ENCODE data around the gene PANK2.
"Not testable (repeated sequence)": the region's sequence is repeated elsewhere in the genome, so short reads cannot be mapped to it uniquely, and the experiment has no call there.

Gene PANK2

DNA sequence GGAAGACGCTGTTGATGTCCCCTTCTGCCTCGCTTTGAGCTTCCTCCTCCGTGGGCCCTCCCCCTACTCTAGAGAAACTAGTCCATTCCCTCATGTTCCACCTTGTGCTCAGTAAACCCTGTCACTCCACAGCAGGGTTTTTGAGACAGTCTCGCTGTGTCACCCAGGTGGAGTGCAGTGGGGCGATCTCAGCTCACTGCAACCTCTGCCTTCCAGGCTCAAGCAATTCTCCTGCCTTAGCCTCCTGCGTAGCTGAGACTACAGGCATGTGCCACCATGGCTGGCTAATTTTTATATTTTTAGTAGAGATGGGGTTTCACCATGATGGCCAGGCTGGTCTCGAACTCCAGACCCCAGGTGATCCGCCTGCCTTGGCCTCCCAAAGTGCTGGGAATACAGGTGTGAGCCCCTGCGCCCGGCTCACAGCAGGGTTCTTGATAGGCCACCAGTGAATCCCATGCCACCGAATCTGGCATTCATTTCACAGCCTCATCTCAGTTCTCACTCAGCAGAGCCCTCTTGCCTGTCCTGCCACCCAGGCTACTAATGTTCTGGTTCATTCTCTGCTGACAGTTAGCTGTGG lies 36.0 kb downstream of the PANK2 start:
- in situ Hi-C loops (cut with HindIII; ENCODE audit: low sequenced_read_pairs): no loop called here

GRCh38 chr20:3925899-3926638 lies 36.9 kb downstream of the PANK2 start:
- in situ Hi-C loops (cut with HindIII; ENCODE audit: low sequenced_read_pairs): no loop called here

- in situ Hi-C loops (cut with HindIII; ENCODE audit: low sequenced_read_pairs): no loop called here
Measured at GRCh38 chr20:3927486-3928291, 38.5 kb downstream of the PANK2 start.

GRCh38 chr20:3929713-3930060 lies 40.5 kb downstream of the PANK2 start:
- in situ Hi-C loops (cut with HindIII; ENCODE audit: low sequenced_read_pairs): loop anchor here (5.0 kb wide), 2 partner anchors 88 to 158 kb away; partner anchors contain the start of gene RNF24

- in situ Hi-C loops (cut with HindIII; ENCODE audit: low sequenced_read_pairs): loop anchor here (5.0 kb wide), 2 partner anchors 87 to 157 kb away; partner anchors contain the start of gene RNF24
Measured at GRCh38 chr20:3930265-3931206, 41.3 kb downstream of the PANK2 start.

DNA sequence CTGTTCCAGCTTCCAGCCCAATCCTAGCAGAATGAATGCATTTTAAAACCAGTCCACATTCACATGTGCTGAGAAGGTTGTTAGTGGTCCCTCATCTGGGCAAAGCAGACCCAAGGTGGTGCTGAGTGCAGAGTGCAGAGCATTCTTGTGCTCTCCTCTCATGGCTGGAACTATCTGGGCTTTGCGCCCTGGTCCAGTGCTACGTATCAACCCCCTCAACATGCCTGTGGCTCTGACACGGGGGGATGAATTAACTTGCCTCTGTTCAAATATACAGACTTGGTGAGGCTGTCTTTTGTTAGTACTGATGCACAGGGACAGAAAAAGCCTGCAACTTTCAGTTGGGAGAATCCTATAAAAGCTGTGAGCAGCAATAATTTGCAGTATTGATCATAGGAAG lies 42.5 kb downstream of the PANK2 start:
- in situ Hi-C loops (cut with HindIII; ENCODE audit: low sequenced_read_pairs): loop anchor here (5.0 kb wide), 2 partner anchors 86 to 156 kb away; partner anchors contain the start of gene RNF24

DNA sequence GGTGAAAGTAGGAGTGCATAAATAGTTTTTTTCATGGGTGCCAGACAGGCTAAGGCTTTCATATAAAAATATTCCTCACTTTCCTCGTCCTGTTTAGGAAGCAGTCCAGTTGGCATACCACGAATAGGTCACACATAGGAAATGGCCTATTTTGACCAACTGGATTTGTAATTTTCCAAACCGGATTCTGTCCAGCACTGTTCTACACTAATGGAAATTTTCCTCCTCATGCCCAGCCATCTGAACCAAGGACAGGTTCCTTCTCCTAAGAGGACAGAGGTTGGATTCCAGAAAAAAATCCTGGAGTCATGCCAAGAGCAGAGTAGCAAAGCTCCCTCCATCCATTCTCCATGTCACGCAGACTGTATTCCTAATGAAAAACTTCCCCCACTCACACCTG lies 43.1 kb downstream of the PANK2 start:
- in situ Hi-C loops (cut with HindIII; ENCODE audit: low sequenced_read_pairs): loop anchor here (5.0 kb wide), 2 partner anchors 85 to 155 kb away; partner anchors contain the start of gene RNF24

GRCh38 chr20:3932681-3933080 lies 43.5 kb downstream of the PANK2 start:
- in situ Hi-C loops (cut with HindIII; ENCODE audit: low sequenced_read_pairs): loop anchor here (5.0 kb wide), 2 partner anchors 85 to 155 kb away; partner anchors contain the start of gene RNF24

DNA sequence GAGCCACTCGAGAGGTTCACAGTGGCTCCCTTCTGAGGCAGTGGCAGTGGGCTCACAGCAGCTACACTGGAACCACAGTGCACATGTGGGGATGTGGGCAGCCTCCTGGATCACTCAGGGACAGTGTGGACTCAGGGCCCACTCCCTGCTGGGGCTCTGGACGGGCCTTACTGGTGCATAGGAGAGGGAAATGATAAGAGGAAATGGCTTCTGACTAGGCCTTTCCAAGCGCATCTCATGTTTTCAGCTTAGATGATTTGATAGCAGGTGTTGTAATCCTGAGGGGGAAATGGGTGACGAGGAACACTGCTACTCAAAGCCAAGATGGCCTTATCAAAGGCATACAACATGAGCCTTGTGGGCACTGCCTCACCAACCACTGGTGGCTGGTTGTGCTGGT lies 44.0 kb downstream of the PANK2 start:
- in situ Hi-C loops (cut with HindIII; ENCODE audit: low sequenced_read_pairs): loop anchor here (5.0 kb wide), 2 partner anchors 84 to 154 kb away; partner anchors contain the start of gene RNF24

GRCh38 chr20:3934624-3935023 lies 45.4 kb downstream of the PANK2 start:
- in situ Hi-C loops (cut with HindIII; ENCODE audit: low sequenced_read_pairs): loop anchor here (5.0 kb wide), 2 partner anchors 83 to 153 kb away; partner anchors contain the start of gene RNF24

DNA sequence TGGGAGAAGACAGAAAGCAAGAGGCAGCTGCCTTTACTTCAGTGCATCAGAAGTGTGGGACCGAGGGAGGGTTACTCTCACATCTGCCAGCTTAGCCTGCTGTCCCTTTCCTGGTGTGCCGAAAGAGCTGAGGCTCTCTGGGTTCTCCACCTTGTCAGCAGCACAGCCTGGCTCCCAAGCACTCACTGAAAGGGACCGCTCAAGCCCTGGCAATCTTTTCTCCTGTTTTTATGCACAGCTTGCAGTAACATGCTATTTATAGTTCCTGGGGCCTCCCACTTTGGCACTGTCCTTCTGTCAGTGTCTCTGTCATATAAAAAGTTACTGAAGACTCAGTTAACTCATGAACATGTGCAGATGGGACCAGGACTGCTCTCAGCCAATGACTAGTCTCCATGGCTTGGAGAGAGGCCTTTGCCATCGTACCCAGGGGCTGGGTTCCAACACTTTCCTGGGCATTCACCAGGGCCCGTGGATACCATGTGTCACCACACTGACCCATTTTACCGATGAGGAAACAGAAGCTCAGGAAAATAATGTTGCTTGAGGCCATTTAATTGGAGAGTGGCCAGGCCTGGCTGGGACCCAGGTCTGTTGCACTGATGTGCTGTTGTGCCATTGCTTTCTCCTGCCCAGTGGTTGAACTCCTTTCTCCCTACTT lies 46.2 kb downstream of the PANK2 start:
- in situ Hi-C loops (cut with HindIII; ENCODE audit: low sequenced_read_pairs): no loop called here

GRCh38 chr20:3935956-3936340 lies 46.8 kb downstream of the PANK2 start:
- in situ Hi-C loops (cut with HindIII; ENCODE audit: low sequenced_read_pairs): no loop called here

GRCh38 chr20:3937618-3938017 lies 48.4 kb downstream of the PANK2 start:
- in situ Hi-C loops (cut with HindIII; ENCODE audit: low sequenced_read_pairs): no loop called here

GRCh38 chr20:3940905-3941304 lies 51.7 kb downstream of the PANK2 start:
- in situ Hi-C loops (cut with HindIII; ENCODE audit: low sequenced_read_pairs): no loop called here

GRCh38 chr20:3946666-3947065 lies 57.5 kb downstream of the PANK2 start:
- in situ Hi-C loops (cut with HindIII; ENCODE audit: low sequenced_read_pairs): not testable (repeated sequence)

DNA sequence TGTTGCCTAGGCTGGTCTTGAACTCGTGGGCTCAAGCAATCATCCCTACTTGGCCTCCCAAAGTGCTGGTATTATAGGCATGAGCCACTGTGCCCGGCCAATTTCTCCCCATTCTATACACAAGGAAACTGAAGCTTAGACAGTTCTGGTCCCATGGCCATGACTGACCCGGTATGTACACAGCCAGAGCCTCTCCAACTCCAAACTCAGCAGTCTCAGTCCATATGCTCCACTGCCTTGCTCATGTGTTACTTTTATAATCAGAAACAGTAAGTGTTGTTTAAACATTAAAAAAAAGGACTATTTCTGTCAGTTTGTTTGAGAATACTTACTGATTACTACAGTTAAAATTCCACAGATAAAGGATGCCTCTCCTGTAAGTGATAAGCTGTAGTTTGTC lies 75.5 kb downstream of the PANK2 start:
- in situ Hi-C loops (cut with HindIII; ENCODE audit: low sequenced_read_pairs): no loop called here

- in situ Hi-C loops (cut with HindIII; ENCODE audit: low sequenced_read_pairs): no loop called here
Measured at GRCh38 chr20:3966571-3966970, 77.4 kb downstream of the PANK2 start.

DNA sequence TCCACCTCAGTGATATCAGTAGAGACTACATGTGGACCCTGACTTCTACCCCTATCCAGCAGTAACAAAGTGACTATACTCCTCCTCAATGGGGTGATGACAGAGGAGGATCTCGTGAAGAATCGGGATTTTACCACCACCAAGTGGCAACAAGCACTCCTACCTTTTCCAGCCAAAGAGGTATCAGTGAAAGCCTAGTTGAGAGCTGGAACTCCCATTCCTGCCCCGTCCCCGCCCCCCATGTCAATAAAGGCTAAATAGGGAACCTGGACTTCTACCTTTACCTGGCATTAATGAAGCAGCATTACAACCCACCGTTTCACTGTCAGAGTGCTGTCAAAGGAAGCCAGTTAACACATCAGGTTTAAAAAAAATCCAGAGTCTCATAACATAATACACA lies 80.8 kb downstream of the PANK2 start:
- in situ Hi-C loops (cut with HindIII; ENCODE audit: low sequenced_read_pairs): no loop called here

DNA sequence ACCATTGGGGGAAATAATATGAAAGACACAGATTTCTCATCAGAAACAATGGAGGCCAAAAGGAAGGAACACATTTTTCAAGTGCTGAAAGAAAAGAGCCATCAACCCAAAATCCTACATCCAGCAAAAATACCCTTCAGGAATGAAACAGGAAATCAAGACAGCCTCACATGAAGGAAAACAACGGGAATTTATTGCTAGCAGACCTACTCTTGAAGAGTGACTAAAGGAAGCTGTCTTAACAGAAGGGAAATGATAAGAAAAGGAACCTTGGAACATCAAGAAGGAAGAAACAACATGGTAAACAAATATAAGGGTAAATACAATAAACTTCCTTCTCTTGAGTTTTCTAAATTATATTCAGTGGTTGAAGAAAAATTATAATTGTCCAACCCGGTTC lies 82.0 kb downstream of the PANK2 start:
- in situ Hi-C loops (cut with HindIII; ENCODE audit: low sequenced_read_pairs): no loop called here

DNA sequence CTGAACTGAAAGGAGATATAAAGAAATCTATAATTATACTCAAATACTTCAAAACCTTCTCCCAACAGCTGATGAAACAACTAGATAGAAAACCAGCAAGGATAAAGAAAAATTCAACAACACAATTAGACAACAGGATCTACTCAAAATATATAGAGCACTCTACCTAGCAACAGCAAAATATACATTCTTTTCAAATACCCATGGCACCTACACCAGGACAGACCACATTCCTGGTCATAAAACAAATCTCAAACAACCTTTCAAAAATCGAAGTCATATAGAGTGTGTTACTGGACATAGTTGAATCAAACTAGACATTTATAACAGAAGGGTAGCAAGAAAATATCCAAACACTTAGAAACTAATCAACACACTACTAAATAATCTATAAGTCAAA lies 83.0 kb downstream of the PANK2 start:
- in situ Hi-C loops (cut with HindIII; ENCODE audit: low sequenced_read_pairs): no loop called here
